PFSK-1 (cell line): ENCODE results near the gene CHD8.

Experiments used
- FOXP2 ChIP-seq: optimal IDR thresholded peaks from 2 replicates; pipeline ENCODE3; 2011; ENCODE audit warnings: borderline replicate concordance, control low read depth, inconsistent platforms; ENCODE audit not compliant: insufficient read depth; ENCODE audit errors: extremely low read length, extremely low read depth
- POLR2AphosphoS5 ChIP-seq: IDR thresholded peaks from 2 replicates; pipeline ENCODE4 v1.6.1; 2012; ENCODE audit warnings: low read depth, mild to moderate bottlenecking, control low read depth, low read length, moderate library complexity
- SIN3A ChIP-seq: IDR thresholded peaks from 2 replicates; pipeline ENCODE4 v1.6.1; 2012; ENCODE audit warnings: mild to moderate bottlenecking, low read length, moderate library complexity, borderline replicate concordance; ENCODE audit not compliant: insufficient read depth
- TAF1 ChIP-seq: IDR thresholded peaks from 2 replicates; pipeline ENCODE4 v1.6.1; 2012; ENCODE audit warnings: low read length, control low read depth, borderline replicate concordance; ENCODE audit not compliant: insufficient read depth
- TF ChIP-seq, protein P1 (sequence below), 2 experiments: IDR thresholded peaks; 2 replicates each; pipeline versions ENCODE4 v1.6.1 to v1.8.0; 2011 to 2012; ENCODE audit warnings: low read depth in 2 of 2, low read length in 2 of 2, control low read depth in 1 of 2, inconsistent platforms in 1 of 2, mild to moderate bottlenecking in 1 of 2, moderate library complexity in 1 of 2; ENCODE audit not compliant: insufficient read depth in 1 of 2

CHD8 gene

DNA sequence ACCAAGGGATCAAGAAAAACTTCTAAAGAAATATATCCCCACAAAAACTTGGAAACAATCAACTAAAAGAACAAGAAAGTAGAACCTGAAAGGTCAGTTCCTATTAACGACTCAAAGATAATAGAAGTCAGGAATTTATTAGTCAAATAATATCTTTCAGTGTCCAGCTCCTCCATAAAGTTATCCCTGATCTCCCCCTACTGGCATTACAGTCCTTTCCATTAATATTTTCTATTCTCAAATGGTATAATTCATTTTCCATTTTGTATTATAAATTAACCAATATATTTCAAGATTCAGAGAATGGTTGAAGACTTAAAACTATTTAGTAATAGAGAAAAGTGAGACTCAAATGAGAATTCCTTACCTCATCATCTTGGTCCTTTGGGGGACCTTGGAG, 60.5 kb downstream of the CHD8 start:
- TF ChIP-seq TAF1, result no peak

DNA sequence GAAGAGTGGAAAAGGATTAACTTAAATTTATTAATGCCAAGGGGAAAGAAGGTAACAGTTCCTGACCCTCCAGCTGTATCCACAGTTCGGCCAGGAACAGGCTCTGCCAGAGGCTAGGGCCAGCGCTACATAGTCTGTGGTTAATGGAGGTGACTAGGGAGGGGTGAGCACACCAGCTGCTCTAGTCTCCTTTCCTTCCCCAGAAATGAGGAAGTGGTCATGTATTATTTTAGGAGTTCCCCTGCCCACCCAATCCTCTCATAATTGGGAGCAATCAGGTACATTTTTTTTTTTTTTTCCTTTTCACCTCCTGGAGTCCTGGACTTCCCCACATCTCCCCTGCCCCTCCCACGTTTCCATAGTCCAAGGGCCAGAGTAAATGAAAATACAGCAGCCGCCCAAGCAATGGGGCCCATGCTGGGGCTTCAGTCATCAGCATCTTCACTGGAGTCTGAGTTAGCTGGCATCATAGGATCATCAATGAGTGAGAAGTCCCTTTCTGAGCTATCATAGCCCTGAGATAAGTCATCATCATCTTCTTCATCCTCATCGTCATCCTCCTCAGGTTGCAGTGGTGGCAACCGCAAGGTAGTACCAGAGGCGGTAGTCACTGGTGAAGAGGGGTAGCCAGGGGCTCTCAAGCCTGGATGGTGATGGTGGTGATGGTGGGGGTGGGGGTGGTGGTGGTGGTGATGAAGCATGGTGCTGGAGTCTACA, 70.6 kb downstream of the CHD8 start:
- TF ChIP-seq SIN3A (no peak), TAF1 (no peak), FOXP2 (no peak), POLR2AphosphoS5 (no peak)
- TF ChIP-seq, protein P1, sequence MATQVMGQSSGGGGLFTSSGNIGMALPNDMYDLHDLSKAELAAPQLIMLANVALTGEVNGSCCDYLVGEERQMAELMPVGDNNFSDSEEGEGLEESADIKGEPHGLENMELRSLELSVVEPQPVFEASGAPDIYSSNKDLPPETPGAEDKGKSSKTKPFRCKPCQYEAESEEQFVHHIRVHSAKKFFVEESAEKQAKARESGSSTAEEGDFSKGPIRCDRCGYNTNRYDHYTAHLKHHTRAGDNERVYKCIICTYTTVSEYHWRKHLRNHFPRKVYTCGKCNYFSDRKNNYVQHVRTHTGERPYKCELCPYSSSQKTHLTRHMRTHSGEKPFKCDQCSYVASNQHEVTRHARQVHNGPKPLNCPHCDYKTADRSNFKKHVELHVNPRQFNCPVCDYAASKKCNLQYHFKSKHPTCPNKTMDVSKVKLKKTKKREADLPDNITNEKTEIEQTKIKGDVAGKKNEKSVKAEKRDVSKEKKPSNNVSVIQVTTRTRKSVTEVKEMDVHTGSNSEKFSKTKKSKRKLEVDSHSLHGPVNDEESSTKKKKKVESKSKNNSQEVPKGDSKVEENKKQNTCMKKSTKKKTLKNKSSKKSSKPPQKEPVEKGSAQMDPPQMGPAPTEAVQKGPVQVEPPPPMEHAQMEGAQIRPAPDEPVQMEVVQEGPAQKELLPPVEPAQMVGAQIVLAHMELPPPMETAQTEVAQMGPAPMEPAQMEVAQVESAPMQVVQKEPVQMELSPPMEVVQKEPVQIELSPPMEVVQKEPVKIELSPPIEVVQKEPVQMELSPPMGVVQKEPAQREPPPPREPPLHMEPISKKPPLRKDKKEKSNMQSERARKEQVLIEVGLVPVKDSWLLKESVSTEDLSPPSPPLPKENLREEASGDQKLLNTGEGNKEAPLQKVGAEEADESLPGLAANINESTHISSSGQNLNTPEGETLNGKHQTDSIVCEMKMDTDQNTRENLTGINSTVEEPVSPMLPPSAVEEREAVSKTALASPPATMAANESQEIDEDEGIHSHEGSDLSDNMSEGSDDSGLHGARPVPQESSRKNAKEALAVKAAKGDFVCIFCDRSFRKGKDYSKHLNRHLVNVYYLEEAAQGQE (IDR thresholded peaks at IDR 0.05; ENCODE audit: insufficient read depth in 1 of 2, low read depth in 2 of 2, low read length in 2 of 2), result no peak

GRCh38 chr14:21384494-21384851, 71.5 kb downstream of the CHD8 start:
- TF ChIP-seq POLR2AphosphoS5 (peak; percentile 30), SIN3A (no peak)

- TF ChIP-seq POLR2AphosphoS5 (peak; percentile 41), TAF1 (no peak)
Measured at GRCh38 chr14:21383848-21384493, 72.0 kb downstream of the CHD8 start, which contains the start of gene SUPT16H. TSS of gene SUPT16H (minus strand) at chr14:21384019. CDS start at chr14:21383927, 92 bp downstream.

DNA sequence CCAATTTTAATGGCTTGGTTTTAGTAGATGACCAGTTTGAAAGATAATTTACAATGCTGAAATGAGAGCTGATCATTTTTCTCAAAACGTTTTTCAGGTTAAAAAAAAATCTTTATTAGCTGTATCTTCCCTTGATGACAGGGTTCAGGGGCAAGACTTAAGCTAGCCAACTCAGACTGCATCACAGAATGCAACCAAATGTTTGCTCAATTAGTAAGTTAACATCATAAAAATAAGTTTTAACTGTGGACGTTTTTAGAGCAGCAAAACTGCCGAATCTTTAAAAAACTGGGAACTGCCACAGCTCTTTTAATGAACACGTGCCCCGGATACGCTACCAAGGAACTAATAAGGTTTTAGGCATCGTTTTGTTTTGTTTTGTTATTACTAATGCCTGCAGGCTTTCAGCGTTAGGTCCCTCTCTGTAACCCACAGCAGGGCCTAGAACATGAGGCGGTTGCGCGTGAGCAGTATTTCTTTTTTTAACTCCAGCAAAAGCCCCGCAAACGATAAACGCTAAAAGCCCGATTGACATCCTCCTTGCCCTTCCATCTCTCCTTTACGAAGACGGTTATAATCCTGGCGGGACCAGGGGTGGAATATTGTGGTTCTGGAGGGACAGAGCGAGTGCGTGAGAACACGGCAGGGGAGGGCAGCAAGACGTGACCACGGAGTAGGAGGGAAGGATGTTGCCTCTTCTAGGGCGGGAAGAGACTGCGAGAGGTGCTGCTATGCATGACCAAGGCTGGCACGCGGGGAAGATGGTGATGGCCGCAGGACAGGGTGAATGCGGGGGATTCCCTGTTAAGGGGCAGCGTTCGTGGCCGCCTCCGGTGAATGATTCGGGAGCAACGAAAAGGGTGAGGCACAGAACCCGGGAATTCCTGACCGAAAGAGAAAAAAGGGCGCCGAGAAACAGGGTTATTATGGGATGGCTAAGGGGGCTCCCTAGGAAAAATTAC, 72.8 kb downstream of the CHD8 start:
- no peak for TF ChIP-seq FOXP2
- no peak for TF ChIP-seq POLR2AphosphoS5
- TF ChIP-seq, protein P1 (IDR thresholded peaks at IDR 0.05; ENCODE audit: insufficient read depth in 1 of 2, low read depth in 2 of 2, low read length in 2 of 2), result no peak
- no peak for TF ChIP-seq SIN3A
- TF ChIP-seq TAF1, result no peak

- TF ChIP-seq FOXP2 (no peak), SIN3A (no peak), TAF1 (no peak), POLR2AphosphoS5 (no peak)
- TF ChIP-seq, protein P1 (IDR thresholded peaks at IDR 0.05; ENCODE audit: insufficient read depth in 1 of 2, low read depth in 2 of 2, low read length in 2 of 2), result no peak
Measured at GRCh38 chr14:21382095-21382494, 73.8 kb downstream of the CHD8 start.
